Measurements from ENCODE around the gene COMMD4.
A peak's percentile ranks its signal among the peaks of the same experiment; 100 is the strongest.
"Not testable (repeated sequence)": the region's sequence is repeated elsewhere in the genome, so short reads cannot be mapped to it uniquely, and the experiment has no call there.

The COMMD4 gene

DNA sequence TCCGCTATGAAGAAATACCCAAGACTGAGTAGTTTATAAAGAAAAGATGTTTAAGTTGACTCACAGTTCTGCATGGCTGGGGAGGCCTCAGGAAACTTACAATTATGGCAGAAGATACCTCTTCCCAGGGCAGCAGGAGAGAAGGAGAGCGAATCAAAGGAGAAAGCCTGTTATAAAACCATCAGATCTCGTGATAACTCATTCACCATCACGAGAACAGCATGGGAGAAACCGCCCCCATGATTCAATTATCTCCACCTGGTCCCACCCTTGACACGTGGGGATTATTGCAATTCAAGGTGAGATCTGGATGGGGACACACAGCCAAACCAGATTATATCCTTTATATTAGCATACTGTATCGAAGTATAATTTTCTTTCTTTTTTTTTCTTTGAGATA lies 3.8 kb upstream of the COMMD4 start:
- DNase-seq (ENCODE audit: low read depth in 2 of 2, low spot score in 1 of 2): not testable (repeated sequence)

DNA sequence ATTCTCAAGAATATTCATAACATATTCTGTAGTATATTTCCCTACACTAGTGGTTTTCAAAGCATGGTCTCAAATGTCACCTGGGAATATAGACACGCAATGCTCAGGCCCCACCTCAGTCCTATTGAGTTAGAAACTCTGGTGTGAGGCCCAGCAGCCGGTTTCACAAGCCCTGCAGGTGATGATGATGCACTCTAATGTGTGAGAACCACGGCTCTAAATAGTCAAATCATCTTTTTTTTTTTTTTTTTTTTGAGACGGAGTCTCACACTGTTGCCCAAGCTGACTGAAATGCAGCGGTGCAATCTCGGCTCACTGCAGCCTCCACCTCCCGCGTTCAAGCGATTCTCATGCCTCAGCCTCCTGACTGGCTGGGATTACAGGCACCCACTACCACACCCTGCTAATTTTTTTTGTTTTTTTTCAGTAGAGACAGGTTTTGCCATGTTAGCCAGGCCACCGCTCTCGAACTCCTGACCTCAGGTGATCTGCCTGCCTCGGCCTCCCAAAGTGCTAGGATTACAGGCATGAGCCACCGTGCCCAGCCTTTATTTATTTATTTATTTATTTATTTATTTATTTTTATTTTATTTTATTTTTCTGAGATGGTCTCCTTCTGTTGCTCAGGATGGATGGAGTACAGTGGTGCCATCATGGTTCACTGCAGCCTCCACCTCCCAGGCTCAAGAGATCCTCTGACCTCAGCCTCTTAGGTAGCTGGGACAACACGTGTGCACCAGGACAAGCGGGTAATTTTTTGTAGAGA lies 2.0 kb upstream of the COMMD4 start:
- DNase-seq (ENCODE audit: low read depth in 2 of 2, low spot score in 1 of 2): not testable (repeated sequence)

- no peak for DNase-seq (ENCODE audit: low read depth in 2 of 2, low spot score in 1 of 2)
Observed at GRCh38 chr15:75335313-75335704, 554 bp upstream of the COMMD4 start.

DNA sequence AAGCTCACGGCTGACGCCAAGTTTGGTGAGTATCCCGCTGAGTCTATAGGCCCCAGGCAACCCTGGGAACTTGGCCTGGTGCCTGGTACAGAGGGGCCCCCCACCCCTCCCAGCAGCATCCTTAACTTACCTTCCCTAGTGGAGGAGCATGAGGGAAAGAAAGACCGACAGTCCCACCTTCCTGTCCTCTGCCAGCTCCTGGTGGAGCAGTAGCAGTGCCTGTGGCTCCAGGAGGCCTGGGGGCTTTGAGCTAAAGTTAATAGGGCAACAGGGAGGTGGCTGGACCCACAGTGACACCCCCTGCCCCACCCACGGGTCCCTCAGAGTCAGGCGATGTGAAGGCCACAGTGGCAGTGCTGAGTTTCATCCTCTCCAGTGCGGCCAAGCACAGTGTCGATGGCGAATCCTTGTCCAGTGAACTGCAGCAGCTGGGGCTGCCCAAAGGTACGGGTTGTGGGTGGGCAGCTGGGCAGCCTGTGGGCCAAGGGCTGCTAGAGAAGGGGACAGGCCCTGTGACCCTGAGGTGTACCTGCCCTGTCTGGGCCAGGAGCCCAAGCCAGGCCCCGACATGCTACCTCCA lies 2.9 kb downstream of the COMMD4 start:
- DNase-seq (ENCODE audit: low read depth in 2 of 2, low spot score in 1 of 2): no peak

DNA sequence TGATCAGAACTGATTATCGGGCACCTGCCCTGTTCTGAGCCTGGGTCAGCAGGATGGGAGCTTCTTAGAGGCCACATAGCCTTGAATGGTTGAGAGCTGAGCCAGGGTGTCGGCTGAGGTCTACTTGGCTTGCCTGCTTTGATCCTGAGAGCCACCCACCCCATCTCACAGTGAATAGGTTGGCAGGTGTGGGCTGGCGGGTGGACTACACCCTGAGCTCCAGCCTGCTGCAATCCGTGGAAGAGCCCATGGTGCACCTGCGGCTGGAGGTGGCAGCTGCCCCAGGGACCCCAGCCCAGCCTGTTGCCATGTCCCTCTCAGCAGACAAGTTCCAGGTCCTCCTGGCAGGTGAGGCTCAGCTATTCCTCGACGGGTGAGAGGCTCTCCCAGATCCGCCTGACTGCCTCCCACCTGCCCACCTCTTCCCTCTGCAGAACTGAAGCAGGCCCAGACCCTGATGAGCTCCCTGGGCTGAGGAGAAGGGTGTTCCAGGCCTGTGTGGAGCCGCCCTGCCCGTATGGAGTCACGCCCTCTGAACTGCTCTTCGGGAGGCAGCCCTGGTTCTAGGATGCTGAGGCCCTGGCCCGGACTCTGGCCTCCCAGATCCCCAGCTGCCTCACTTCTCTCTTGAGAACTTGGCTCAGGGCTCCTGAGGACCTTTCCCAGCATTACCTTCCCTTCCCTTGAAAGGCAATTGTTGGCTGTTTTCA lies 3.8 kb downstream of the COMMD4 start:
- no peak for DNase-seq (ENCODE audit: low read depth in 2 of 2, low spot score in 1 of 2)

DNA sequence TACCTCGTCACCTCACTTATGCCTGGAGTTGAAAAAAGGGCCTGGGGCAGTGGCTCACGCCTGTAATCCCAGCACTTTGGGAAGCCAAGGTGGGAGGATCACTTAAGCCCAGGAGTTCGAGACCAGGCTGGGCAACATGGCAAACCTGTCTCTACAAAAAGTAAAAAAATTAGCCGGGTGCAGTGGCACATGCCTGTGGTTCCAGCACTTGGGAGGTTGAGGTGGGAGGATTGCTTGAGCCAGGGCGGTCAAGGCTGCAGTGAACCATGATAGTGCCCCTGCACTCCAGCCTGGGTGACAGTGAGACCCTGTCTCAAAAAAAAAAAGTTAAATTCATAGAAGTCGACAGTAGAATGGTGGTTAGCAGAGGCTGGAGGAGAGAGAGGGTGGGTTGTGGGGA lies 6.4 kb downstream of the COMMD4 start:
- no peak for DNase-seq (ENCODE audit: low read depth in 2 of 2, low spot score in 1 of 2)

DNA sequence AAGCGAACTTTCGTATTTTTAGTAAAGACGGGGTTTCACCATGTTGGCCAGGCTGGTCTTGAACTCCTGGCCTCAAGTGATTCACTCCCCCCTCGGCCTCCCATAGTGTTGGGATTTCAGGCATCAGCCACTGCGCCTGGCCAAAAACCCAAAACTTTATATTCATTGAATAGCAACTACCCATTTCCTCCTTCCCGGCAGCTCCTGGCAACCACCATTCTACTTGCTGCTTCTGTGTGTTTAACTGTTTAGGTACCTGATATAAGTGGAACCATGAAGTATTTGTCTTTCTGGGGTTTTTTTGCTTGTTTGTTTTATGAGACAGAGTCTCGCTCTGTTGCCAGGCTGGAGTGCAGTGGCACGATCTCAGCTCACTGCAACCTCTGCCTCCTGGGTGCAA lies 8.1 kb downstream of the COMMD4 start:
- DNase-seq (ENCODE audit: low read depth in 2 of 2, low spot score in 1 of 2): not testable (repeated sequence)

- DNase-seq (ENCODE audit: low read depth in 2 of 2, low spot score in 1 of 2): no peak
Observed at GRCh38 chr15:75346796-75347221, 10.9 kb downstream of the COMMD4 start, which contains the start of gene NEIL1. TSS of gene NEIL1 (plus strand) at chr15:75347039. CDS start at chr15:75348906, 1,867 bp downstream.

DNA sequence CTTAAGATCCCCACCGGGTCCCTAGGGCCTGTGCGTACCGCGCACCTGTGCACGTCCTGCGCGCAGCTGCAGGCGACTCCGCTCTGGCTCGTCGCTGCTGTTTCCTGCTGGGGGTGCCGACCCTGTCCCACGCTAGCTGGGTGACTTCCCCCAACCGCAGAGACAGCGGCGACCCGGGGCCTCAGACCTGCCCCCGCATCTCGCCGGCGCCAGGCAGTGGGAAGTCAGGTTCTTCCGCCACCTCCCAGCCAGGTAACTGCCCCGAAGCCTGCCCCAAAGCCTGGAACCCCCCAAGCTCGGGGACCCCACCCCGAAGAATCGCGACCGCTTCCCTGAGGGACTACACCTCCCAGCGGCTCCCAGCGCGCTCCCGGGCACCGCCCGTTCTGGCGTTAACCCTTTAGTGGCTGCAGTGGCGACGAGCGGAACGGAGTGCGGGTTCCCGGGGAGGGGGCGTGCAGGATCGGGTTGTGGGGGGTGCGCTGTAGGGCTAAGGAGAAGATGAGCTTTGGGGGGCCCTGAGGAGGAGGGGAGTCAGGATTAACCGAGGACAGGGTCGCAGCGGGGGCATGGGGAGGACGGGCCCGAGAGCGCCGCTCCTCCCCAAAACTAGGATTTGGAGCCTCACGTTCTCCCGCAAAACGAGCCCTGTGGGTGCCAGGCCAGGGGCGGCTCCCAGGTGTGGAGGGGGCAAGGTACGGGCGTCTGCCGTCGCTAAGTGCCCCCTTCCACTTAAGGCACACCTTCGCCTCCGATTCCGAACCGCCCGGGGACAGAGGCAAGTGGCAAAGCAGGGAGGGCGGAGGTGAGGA lies 11.6 kb downstream of the COMMD4 start:
- peak in 1 of 2 donors; percentile 28 for DNase-seq (ENCODE audit: low read depth in 2 of 2, low spot score in 1 of 2)

- DNase-seq (ENCODE audit: low read depth in 2 of 2, low spot score in 1 of 2): no peak
Observed at GRCh38 chr15:75348034-75348561, 12.2 kb downstream of the COMMD4 start.

- no peak for DNase-seq (ENCODE audit: low read depth in 2 of 2, low spot score in 1 of 2)
Observed at GRCh38 chr15:75348562-75349350, 12.9 kb downstream of the COMMD4 start.

DNA sequence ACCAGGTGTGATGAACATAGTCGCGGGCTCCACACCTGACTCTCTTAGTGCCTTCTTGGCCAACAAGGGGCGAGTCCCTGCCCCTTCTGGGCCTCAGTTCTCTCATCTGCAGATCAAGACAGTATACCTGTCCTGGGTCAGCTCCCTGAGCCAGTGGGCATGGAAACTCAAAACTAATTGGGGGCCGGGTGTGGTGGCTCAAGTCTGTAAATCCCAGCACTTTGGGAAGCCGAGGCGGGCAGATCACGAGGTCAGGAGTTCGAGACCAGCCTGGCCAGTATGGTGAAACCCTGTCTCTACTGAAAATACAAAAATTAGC lies 13.4 kb downstream of the COMMD4 start:
- not testable (repeated sequence) for DNase-seq (ENCODE audit: low read depth in 2 of 2, low spot score in 1 of 2)

GRCh38 chr15:75349851-75350588 lies 14.2 kb downstream of the COMMD4 start:
- peak; percentile 45 to 56 for DNase-seq (ENCODE audit: low read depth in 2 of 2, low spot score in 1 of 2)

DNA sequence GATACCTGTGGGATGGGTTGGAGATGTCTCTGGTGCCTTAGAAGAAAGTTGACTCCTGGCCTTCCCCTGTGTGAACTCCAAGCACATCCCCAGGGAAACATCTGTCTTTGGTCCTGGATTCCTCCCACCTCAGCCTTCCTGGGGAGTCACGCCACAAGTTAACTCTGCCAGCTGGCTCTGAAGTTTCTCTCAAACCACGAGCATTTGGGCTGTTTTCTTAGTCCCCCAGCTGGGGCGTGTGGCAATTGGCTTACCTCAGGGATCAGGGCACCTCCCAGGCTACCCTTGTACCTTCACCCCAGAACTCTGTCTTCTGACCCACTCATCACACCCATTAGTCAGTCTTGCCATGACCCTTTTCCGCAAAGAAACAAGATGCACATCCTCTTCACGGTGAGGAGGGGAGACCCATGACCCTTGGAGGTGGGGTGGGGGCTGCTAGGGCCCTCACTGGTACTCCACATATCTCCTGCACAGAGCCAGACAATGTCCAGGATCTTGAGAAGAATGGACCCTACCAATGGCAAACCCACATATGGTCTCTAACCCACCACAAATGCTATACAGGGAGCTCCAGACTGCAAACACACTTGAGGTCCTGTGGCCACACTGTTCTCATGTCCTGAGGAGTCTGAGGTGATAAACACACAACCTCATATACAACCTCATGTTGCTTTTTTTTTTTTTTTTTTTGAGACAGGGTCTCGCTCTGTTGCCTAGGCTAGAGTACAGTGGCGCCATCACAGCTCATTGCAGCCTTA lies 14.9 kb downstream of the COMMD4 start:
- DNase-seq (ENCODE audit: low read depth in 2 of 2, low spot score in 1 of 2): no peak

GRCh38 chr15:75352186-75353080 lies 16.6 kb downstream of the COMMD4 start:
- DNase-seq (ENCODE audit: low read depth in 2 of 2, low spot score in 1 of 2): no peak

GRCh38 chr15:75353604-75354003 lies 17.7 kb downstream of the COMMD4 start:
- no peak for DNase-seq (ENCODE audit: low read depth in 2 of 2, low spot score in 1 of 2)

DNA sequence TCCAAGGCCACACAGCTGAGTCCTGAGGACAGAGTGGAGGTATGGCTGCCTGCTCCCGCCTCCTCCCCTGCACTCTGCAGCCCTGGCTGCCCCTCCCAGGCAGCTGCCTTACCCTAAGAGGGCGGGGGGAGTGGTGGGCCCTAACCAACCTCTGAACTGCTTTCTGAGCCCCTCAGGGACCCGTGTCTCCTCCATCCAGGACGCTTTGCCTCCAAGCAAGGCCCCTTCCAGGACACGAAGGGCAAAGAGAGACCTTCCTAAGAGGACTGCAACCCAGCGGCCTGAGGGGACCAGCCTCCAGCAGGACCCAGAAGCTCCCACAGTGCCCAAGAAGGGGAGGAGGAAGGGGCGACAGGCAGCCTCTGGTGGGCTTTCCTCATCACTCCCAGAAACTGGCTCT lies 18.6 kb downstream of the COMMD4 start:
- DNase-seq (ENCODE audit: low read depth in 2 of 2, low spot score in 1 of 2): no peak

- DNase-seq (ENCODE audit: low read depth in 2 of 2, low spot score in 1 of 2): no peak
Observed at GRCh38 chr15:75355369-75355768, 19.5 kb downstream of the COMMD4 start.
